GM03348 (cell line): ENCODE data around the gene KRTAP1-1.
"Not testable (repeated sequence)": the region's sequence is repeated elsewhere in the genome, so short reads cannot be mapped to it uniquely, and the experiment has no call there.

Source experiments
- DNase-seq: peaks from one replicate; pipeline ENCODE4 v3.0.0; 2012; ENCODE audit warnings: low spot score

KRTAP1-1 gene

DNA sequence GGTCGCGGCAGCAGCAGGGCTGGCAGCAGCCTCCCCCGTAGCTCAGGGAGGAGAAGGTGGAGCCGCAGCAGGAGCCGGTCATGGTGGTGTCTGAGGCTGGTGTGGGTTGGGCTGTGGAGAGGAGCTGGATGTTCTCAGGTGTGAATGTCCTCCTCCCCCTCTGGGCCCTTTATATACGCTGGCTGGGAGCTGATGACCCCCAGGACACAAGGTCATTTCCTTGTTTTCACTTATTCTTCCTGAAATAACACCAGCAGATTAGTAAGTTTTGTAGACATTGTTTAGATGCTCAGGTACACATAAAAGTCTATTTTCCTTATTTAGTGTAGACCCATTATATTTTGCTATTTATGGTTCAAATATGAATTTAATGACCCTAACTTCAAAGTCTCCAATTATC, 13.9 kb upstream of the KRTAP1-1 start, which contains the start of gene KRTAP2-2:
Gene KRTAP2-2 (minus strand): TSS at position 101 of the 400 bp plus-strand sequence. CDS start 19 bp downstream, at position 82.
- not testable (repeated sequence) for DNase-seq

DNA sequence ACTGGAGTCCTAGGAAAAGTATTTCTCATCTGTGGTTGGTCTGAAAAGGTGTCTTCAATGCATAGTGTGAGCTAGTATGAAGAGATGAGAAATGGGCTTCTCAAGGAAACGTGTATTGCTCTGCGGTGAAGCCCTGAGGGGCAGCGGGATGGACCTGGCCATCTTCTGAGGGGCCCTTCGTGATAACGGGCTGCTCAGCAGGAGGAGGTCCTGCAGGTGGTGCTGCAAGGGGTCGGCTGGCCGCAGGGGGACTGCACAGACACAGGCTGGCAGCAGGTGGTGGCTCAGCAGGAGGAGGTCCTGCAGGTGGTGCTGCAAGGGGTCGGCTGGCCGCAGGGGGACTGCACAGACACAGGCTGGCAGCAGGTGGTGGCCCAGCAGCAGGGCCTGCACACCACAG, 13.3 kb upstream of the KRTAP1-1 start:
- not testable (repeated sequence) for DNase-seq

DNA sequence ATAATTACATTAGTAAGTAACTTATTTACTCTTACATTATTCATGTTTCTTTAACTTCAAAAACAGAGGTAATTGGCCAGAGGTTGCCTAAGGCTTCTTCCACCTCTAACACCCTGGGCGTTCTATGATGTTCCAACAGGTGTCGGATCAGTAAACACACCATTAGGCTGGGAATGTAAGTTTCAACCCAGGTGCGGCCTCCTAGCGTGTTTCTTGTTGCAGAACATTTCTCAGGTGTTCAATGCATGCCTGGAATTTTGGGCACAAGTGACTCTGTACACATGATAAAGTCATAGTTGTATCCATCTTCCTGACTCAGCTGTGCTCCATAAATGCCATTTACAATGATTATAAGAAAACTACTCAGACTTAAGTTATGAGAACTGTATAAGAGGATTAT, 12.8 kb upstream of the KRTAP1-1 start:
- DNase-seq = no peak

DNA sequence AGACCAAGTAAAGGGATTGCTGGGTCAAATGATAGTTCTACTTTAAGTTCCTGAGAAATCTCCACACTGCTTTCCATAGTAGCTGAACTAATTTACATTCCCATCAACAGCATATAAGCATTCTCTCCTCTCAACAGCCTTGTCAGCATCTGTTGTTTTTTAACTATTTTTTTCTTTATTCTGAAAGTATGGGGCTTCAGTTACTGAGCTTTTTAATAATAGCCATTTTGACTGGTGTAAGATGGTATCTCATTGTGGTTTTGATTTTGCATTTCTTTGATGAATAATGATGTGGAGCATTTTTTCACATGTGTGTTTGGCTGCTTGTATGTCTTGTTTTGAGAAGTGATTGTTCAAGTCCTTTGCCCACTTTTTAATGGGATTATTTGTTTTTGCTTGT, 11.3 kb upstream of the KRTAP1-1 start:
- DNase-seq = no peak

DNA sequence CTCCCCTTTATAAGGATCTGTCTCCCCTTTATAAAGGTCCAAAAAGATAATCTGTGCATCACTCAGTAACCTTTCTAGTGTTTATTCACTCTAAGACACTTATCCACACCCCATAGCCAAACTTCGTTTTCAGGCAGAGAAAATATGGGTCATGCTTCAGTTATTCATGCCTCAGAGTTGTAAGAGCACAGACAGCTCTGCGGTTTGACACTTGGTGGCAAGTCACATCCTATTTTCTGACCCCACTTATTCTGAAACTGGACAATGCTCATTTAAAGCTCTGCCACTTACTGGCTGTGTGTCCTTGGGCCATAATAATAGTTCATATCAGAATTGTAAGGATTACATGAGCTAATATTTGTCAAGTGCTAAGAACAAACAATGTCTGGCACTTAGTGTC, 7.9 kb upstream of the KRTAP1-1 start:
- DNase-seq = peak; percentile 42

DNA sequence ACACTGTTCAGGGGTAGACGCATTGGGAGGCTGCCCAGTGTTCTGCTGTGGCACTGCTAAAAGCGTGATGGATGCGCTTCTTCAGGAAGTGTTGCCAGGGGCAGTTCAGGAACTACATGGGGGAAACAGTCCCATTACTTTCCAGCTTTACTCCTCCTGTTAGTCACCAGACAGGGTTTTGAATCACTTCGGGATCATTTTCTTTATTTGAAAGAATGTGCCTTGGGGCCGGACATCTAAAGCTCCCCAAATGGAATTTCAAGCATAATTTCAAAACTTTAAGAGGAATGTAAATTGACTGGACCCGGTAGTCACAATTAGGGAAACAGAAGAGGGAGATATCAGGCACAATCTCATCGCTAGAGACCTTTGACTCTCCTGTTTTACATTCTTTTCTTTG, 7.2 kb upstream of the KRTAP1-1 start:
- peak; percentile 70 for DNase-seq

DNA sequence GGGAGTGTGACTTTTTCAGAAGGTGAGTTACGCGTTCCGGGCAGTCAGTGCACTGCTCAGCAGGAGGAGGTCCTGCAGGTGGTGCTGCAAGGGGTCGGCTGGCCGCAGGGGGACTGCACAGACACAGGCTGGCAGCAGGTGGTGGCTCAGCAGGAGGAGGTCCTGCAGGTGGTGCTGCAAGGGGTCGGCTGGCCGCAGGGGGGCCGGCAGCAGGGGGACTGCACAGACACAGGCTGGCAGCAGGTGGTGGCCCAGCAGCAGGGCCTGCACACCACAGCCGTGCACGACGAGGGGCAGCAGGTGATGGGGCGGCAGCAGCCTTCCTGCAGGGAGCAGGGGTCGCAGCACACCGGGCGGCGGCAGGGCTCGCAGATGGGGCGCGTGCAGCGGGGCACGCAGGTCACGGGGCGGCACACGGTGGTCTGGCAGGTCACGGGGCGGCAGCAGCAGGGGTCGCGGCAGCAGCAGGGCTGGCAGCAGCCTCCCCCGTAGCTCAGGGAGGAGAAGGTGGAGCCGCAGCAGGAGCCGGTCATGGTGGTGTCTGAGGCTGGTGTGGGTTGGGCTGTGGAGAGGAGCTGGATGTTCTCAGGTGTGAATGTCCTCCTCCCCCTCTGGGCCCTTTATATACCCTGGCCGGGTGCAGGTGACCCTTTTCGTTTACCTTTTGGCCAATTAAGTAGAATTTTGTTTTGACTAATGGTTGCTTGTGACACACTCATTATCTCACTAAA, 5.7 kb upstream of the KRTAP1-1 start, which contains the start of gene KRTAP2-1:
Gene KRTAP2-1 (minus strand): TSS at position 582 of the 731 bp plus-strand sequence. CDS start 49 bp downstream, at position 533.
- not testable (repeated sequence) for DNase-seq

DNA sequence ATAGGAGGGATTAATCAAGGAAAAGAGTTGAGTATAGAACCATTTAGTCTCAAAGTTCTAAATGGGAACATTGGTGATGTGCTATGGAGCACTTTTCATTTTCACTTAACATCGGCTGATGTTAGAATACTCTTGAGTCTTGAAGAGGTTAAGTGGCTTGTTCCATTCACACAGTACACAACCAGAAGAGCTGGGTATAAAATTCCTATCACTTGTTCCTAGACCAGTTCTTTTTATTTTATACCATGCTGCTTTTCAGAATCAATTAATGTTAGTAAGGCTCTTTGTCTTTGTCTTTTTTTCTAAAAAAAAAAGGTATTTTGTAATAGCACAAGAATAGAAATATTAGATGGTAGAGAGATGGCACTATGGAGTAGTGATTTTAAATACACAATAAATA, 1.7 kb upstream of the KRTAP1-1 start:
- no peak for DNase-seq

DNA sequence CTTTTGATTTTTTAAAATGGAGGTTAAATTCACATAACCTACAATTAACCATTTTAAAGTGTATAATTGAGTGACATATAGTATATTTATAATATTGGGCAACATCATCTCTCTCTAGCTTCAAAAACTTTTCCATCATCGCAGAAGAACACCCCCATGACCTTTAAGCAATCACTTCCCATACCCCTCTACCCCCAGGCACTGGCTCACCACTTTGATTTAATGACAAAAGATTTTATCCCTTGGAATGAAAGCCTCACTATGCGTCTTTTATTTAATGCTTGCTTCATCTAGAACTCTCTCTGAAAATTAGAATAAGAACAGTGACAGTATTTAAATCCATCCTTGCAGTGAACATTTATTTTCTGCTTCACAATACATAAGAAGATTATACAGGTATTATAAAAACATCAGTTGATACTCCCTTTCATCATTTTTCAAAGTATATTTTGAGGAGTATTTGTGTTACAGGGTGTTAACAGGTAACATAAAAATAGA, 3.3 kb downstream of the KRTAP1-1 start:
- DNase-seq = no peak

DNA sequence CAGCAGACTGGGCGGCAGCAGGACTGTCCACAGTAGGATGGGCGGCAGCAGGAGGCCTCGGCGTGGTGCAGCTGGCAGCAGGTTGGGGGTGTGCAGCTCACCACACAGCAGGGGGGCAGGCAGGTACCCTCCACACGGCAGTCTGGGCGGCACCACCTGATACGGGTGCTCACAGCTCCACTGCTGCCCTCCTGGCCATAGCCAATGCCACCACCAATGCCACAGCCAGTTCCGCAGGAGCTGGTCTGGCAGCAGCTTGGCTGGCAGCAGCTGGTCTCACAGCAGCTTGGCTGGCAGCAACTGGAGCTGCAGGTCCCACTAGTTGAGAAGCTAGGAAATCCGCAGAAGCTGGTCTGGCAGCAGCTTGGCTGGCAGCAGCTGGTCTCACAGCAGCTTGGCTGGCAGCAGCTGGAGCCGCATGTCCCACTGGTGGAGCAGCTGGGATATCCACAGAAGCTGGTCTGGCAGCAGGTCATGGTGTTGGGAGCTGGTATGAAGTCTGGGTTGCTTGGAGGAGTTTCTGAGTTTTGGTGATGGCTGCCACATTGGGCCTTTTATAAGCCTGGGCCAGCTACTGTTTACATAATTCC, 6.8 kb downstream of the KRTAP1-1 start, which contains the start of gene KRTAP1-3:
Gene KRTAP1-3 (minus strand): TSS at position 529 of the 590 bp plus-strand sequence. CDS start 53 bp downstream, at position 476.
- not testable (repeated sequence) for DNase-seq

DNA sequence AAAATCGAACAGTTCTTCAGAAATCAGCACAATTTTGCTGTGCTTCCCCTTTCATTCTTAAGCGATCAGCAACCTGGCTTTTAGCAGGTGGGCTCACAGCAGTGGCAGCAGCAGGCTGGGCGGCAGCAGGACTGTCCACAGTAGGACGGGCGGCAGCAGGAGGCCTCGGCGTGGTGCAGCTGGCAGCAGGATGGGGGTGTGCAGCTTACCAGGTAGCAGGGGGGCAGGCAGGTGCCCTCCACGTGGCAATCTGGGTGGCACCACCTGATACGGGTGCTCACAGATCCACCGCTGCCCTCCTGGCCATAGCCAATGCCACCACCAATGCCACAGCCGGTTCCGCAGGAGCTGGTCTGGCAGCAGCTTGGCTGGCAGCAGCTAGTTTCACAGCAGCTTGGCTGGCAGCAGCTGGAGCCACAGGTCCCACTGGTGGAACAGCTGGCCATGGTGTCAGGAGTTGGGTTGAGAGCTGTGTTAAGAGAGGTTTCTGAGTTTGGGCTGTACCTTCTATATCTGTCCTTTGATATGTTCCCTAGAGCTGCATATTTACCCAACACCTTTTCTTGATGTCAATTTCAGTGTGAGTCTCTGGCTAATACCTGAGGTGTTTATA, 11.5 kb downstream of the KRTAP1-1 start, which contains the start of gene KRTAP1-4:
Gene KRTAP1-4 (minus strand): TSS at position 563 of the 613 bp plus-strand sequence. CDS start 117 bp downstream, at position 446.
- DNase-seq = no peak

DNA sequence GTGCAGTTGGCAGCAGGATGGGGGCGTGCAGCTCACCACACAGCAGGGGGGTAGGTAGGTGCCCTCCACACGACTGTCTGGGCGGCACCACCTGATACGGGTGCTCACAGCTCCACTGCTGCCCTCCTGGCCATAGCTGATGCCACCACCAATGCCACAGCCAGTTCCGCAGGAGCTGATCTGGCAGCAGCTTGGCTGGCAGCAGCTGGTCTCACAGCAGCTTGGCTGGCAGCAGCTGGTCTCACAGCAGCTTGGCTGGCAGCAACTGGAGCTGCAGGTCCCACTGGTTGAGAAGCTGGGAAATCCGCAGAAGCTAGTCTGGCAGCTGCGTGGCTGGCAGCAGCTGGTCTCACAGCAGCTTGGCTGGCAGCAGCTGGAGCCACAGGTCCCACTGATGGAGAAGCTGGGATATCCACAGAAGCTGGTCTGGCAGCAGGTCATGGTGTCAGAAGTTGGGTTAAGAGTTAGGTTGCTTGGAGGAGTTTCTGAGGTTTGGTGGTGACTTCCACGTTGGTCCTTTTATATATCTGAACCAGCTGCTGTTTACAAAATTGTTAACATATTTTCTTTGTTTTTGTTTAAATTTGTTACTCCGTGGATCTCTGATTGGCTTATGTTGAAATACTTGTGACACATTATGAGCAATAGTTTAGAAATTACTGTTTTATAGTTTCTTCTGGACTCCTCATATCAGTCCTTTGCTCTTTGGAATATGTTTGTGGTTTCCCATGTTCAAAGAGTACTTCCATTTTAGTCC, 14.4 kb downstream of the KRTAP1-1 start, which contains the start of gene KRTAP1-5:
Gene KRTAP1-5 (minus strand): TSS at position 494 of the 757 bp plus-strand sequence. CDS start 53 bp downstream, at position 441.
- peak; percentile 68 for DNase-seq

DNA sequence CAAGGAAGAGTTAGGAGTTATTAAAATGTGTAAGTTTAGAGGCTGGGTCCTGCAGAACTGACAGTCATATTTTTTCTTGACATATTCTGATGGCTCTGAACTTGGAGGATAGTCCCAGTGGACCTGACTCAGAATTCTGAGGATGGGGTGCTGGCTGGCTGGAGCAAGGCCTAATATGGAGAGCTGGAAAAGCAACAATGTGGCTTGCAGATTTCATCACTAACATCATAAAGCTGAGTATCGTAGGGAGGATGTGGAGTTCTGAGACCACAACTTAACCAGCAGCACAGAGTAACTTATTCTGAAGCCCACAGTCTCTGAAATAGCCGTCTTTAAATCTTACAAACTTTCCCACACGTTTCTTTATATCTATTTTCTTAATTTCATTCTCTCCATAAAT, 16.6 kb downstream of the KRTAP1-1 start:
- DNase-seq = peak; percentile 51

DNA sequence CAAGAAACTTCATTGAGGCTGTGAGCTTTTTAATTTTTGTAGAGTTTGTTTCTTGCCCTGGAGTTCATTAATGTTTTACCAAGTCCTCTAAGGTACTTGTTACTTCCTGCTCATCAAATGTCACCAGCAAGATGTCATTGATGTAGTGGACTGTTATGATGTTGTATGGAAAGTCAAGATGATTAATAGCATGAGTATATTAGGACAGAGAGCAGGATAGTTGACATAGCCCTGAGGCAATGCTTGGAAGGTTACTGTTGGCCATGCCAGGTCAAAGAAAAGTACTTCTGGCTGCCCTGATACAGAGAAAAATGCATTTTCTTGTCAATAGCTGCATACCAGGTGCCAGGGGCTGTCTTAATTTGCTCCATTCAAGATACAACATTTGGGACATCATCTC, 20.9 kb downstream of the KRTAP1-1 start:
- DNase-seq = no peak

DNA sequence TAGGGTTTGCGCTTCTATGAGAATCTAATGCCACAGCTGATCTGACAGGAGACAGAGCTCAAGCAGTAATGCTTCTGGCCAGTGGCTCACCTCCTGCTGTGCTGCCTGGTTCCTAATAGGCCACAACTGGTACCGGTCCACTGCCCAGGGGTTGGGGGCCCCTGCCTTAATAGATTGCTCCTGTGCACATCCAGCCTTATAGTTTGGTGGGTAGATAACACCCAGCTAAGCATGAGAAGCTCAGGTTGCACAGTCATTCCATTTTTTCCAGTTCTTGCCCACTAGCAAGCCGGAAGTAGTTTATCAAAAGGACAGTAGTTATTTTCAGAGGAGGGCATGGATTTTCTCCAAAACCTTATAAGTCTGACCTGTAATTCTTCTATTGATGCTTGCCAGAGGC, 21.8 kb downstream of the KRTAP1-1 start:
- DNase-seq = no peak

DNA sequence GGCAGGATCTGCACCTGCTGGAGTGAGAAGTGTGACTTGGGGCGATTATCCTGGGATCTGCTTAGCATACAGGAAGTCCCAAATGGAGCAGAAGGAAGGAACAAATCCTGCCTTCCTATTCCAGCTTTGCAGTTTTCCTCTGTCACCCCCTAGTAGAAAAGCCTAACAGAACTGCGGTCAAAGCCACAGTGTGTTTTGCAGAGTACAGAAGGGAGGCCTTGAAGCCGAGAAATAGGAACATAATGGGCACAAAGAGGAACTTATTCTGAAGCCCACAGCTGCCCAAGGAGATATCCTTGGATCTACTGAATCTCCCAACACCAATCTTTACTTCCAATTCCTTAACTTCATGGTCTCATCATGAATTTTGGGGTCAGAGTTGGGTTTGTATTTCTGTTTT, 22.7 kb downstream of the KRTAP1-1 start:
- DNase-seq = no peak

DNA sequence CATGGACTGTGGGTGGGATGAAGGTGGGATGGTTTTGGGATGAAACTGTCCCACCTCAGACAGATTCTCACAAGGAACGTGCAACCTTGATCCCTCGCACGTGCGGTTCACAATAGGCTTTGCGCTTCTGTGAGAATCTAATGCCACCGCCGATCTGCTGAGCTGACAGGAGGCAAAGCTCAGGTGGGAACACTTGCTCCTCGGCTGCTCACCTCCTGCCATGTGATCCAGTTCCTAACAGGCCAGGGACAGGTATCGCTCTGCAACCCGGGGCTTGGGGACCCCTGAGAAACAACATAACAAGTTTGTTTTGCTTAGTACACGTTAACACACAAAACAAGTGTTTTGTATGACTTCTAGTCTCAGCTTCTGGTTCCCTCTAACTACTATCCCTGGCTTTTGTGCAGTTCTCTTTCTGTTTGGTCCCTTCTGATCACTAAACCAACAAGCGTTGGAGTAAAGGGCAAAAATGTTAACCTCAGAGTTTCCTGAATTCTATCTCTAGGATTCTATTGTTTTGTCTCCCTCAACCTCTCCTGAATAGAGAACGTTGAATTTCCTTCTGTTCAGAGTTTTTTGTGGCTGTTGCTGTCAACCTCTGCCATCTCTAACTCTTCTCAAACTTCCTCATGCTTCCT, 24.6 kb downstream of the KRTAP1-1 start:
- DNase-seq = no peak

DNA sequence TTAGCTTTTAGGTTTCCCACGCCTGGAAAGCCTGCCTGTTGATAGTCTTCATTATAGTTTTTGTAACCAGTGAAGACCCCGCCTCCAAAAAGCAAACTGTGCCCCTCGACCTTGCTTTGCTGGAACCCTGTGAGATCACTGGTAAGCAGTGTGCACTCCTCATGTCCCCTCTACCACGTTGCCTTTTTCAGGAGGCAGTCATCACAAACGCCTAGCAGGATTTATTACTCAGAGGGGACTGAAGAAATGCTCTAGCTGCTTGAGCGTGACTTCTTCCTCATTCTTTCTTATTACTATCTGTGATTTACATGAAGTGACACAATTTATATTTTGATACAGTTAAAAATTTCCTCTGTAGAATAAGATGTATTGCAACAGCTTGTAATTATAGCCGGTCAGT, 25.8 kb downstream of the KRTAP1-1 start:
- DNase-seq = no peak

DNA sequence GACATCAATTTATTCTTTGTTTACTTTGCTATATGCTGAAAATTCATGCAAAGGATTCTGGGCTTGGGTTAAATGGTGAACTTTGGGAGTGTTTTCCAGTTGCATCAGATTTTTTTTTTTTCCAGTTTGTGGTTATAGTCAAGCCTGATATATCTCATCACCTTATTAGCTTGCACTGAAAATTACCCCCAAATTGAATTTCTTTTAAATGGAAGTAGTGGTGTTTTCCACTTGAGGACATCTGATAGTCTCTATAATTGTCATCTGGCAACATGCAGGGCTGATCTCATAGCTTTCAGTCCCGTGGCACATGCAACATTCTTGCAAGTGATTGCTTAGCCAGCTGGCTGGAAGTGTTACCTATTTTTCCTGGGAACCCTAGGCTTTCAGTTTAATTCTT, 27.6 kb downstream of the KRTAP1-1 start:
- DNase-seq = peak; percentile 54

DNA sequence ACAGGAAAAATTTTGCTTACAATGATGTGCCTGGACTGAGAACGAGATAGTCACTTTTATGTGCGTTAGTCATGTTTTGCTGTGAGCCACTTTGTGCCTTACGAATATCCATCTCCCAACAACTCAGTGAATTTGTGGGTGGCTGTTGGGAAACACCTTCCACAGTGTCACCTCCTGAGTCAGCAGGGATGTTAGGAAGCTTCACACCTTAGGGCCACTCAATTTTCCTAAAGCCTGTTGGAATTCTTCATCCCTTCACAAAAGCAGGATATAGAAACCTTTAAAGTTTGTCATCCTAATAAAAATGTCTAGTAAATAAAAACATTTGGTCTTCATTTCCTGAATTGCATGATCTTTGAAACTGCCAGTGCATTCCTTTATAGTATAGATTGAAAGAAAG, 28.1 kb downstream of the KRTAP1-1 start:
- DNase-seq = peak; percentile 13
